Neuronal stem cell (in vitro differentiated cells): ENCODE measurements around the gene AUH.

Experiments used
- DNase-seq: peaks from one replicate; pipeline ENCODE4 v3.0.0-alpha.2; 2013; ENCODE audit warnings: low spot score
- H2AFZ ChIP-seq: one replicate; pipeline ENCODE4 v1.6.1; 2013; ENCODE audit warnings: mild to moderate bottlenecking, low read length, inconsistent platforms
- H2AK5ac ChIP-seq: 2 replicates; pipeline ENCODE4 v1.6.1; 2013; ENCODE audit warnings: low read depth, mild to moderate bottlenecking, inconsistent platforms, low read length, moderate library complexity, mixed read lengths
- H2BK120ac ChIP-seq: 2 replicates; pipeline ENCODE4 v1.6.1; 2013; ENCODE audit warnings: low read depth, mild to moderate bottlenecking, inconsistent platforms, low read length, moderate library complexity, mixed read lengths
- H2BK12ac ChIP-seq: one replicate; pipeline ENCODE4 v1.6.1; 2013; ENCODE audit warnings: low read length, inconsistent platforms
- H2BK15ac ChIP-seq: 2 replicates; pipeline ENCODE4 v1.6.1; 2013; ENCODE audit warnings: mild to moderate bottlenecking, low read length, inconsistent platforms, mixed read lengths
- H2BK5ac ChIP-seq: one replicate; pipeline ENCODE4 v1.6.1; 2013; ENCODE audit warnings: inconsistent platforms, mild to moderate bottlenecking, low read length, moderate library complexity
- H3K14ac ChIP-seq: one replicate; pipeline ENCODE4 v1.6.1; 2013; ENCODE audit warnings: low read length, inconsistent platforms
- H3K18ac ChIP-seq: 2 replicates; pipeline ENCODE4 v1.6.1; 2013; ENCODE audit warnings: low read length, inconsistent platforms
- H3K23ac ChIP-seq: 2 replicates; pipeline ENCODE4 v1.6.1; 2013; ENCODE audit warnings: low read depth, mild to moderate bottlenecking, mixed read lengths, low read length, inconsistent platforms; ENCODE audit not compliant: poor library complexity
- H3K27ac ChIP-seq: replicated peaks from 3 replicates; pipeline ENCODE4 v1.5.1; 2013; ENCODE audit warnings: low read length, inconsistent platforms
- H3K27me3 ChIP-seq, 3 experiments: 2 replicates each; pipeline ENCODE4 v1.6.1; 2013; ENCODE audit warnings: low read length in 3 of 3, mild to moderate bottlenecking in 2 of 3, inconsistent platforms in 1 of 3, low read depth in 1 of 3, mixed read lengths in 1 of 3, moderate library complexity in 1 of 3; ENCODE audit not compliant: control insufficient read depth in 3 of 3, insufficient read depth in 3 of 3
- H3K36me3 ChIP-seq, 2 donors: replicated peaks in 1 of 2; 2 replicates each; pipeline ENCODE4 v1.6.1; 2013; ENCODE audit warnings: low read length in 2 of 2; ENCODE audit not compliant: control insufficient read depth in 2 of 2, insufficient read depth in 2 of 2
- H3K4ac ChIP-seq: 2 replicates; pipeline ENCODE4 v1.6.1; 2013; ENCODE audit warnings: inconsistent platforms, mild to moderate bottlenecking, low read length, moderate library complexity
- H3K4me1 ChIP-seq, 2 donors: 1 replicate in 1 of 2; 2 replicates in 1 of 2; pipeline ENCODE4 v1.6.1; 2013; ENCODE audit warnings: low read length in 2 of 2, low read depth in 1 of 2; ENCODE audit not compliant: control insufficient read depth in 2 of 2, insufficient read depth in 1 of 2
- H3K4me2 ChIP-seq: one replicate; pipeline ENCODE4 v1.6.1; 2013; ENCODE audit warnings: mild to moderate bottlenecking, low read length, inconsistent platforms; ENCODE audit not compliant: insufficient read depth, poor library complexity, severe bottlenecking
- H3K4me3 ChIP-seq, 2 donors: 2 replicates each; pipeline ENCODE4 v1.5.1; 2013; ENCODE audit warnings: low read length in 2 of 2, mild to moderate bottlenecking in 2 of 2, inconsistent platforms in 1 of 2, moderate library complexity in 1 of 2
- H3K79me1 ChIP-seq: one replicate; pipeline ENCODE4 v1.6.1; 2013; ENCODE audit warnings: low read depth, mild to moderate bottlenecking, inconsistent platforms, low read length, moderate library complexity
- H3K9ac ChIP-seq: one replicate; pipeline ENCODE4 v1.6.1; 2013; ENCODE audit warnings: mild to moderate bottlenecking, low read depth, low read length, inconsistent platforms; ENCODE audit not compliant: poor library complexity
- H3K9me3 ChIP-seq, 2 donors: replicated peaks in 1 of 2; 2 replicates each; pipeline versions ENCODE3 to v1.6.1; 2013; ENCODE audit warnings: low read length in 2 of 2, mild to moderate bottlenecking in 2 of 2, inconsistent platforms in 1 of 2, low read depth in 1 of 2, mixed read lengths in 1 of 2, moderate library complexity in 1 of 2; ENCODE audit not compliant: control insufficient read depth in 2 of 2, insufficient read depth in 1 of 2
- H4K8ac ChIP-seq: one replicate; pipeline ENCODE4 v1.6.1; 2013; ENCODE audit warnings: low read depth, mild to moderate bottlenecking, inconsistent platforms, low read length, moderate library complexity
- H4K91ac ChIP-seq: one replicate; pipeline ENCODE4 v1.6.1; 2013; ENCODE audit warnings: low read length, low read depth, mild to moderate bottlenecking, inconsistent platforms; ENCODE audit not compliant: poor library complexity
- WGBS, 2 donors: extraction: QIAGEN DNeasy Blood & Tissue Kit; methylation state at CpG; one replicate each; pipeline ENCODE4 v1.1.7; 2013; ENCODE audit warnings: missing lambda C conversion rate in 2 of 2, mixed read lengths in 1 of 2; ENCODE audit not compliant: insufficient read length in 2 of 2, insufficient replicate concordance in 1 of 2; ENCODE audit errors: extremely low coverage in 2 of 2; 5-methylcytosine and 5-hydroxymethylcytosine counted together

The AUH gene

GRCh38 chr9:91275655-91276054, 86.1 kb downstream of the AUH start:
- Histone ChIP-seq H3K9ac (no peak overlapping the region), H3K18ac (no peak overlapping the region), H3K23ac (no peak overlapping the region), H4K91ac (no peak overlapping the region), H2BK120ac (no peak overlapping the region), H3K9me3 (peaks cover 0 to 2% of the 10 kb centered on the region in 2 donors), H2BK5ac (no peak overlapping the region), H3K36me3 (no peaks in the 10 kb centered on the region), H3K4me3 (no peak overlapping the region), H3K4me1 (no peaks in the 10 kb centered on the region), H2AFZ (no peak overlapping the region), H3K27ac (no peak overlapping the region), H2BK12ac (no peak overlapping the region), H4K8ac (no peak overlapping the region), H3K79me1 (no peaks in the 10 kb centered on the region), H3K27me3 (no peaks in the 10 kb centered on the region), H2AK5ac (no peak overlapping the region), H3K4me2 (no peak overlapping the region), H3K14ac (no peak overlapping the region), H2BK15ac (no peak overlapping the region), H3K4ac (no peak overlapping the region)
- DNase-seq = no peak
- WGBS, 2 donors = no CpG with 5 or more reads among the region's 1 CpG

- Histone ChIP-seq H3K14ac (no peak overlapping the region), H3K79me1 (no peaks in the 10 kb centered on the region), H3K23ac (no peak overlapping the region), H3K9ac (no peak overlapping the region), H3K4me2 (no peak overlapping the region), H3K27ac (no peak overlapping the region), H3K27me3 (no peaks in the 10 kb centered on the region), H3K4me3 (no peak overlapping the region), H3K18ac (no peak overlapping the region), H3K9me3 (peaks cover 0 to 2% of the 10 kb centered on the region in 2 donors), H2BK120ac (no peak overlapping the region), H2AFZ (no peak overlapping the region), H2BK12ac (no peak overlapping the region), H2AK5ac (no peak overlapping the region), H2BK5ac (no peak overlapping the region), H4K8ac (no peak overlapping the region), H3K4ac (no peak overlapping the region), H3K36me3 (no peaks in the 10 kb centered on the region), H3K4me1 (no peaks in the 10 kb centered on the region), H2BK15ac (no peak overlapping the region), H4K91ac (no peak overlapping the region)
- DNase-seq = no peak
- WGBS, 2 donors = no CpG with 5 or more reads among the region's 2 CpGs
These were observed 86.7 kb downstream of the AUH start for GRCh38 chr9:91274949-91275492.

GRCh38 chr9:91273853-91274552, 87.7 kb downstream of the AUH start:
- H4K8ac ChIP-seq = no peak overlapping the region
- WGBS, 2 donors = no CpG with 5 or more reads among the region's 2 CpGs
- H3K9me3 ChIP-seq = peaks cover 0 to 2% of the 10 kb centered on the region in 2 donors
- H4K91ac ChIP-seq = no peak overlapping the region
- DNase-seq = no peak
- H3K27ac ChIP-seq = no peak overlapping the region
- H3K14ac ChIP-seq = no peak overlapping the region
- H3K4me3 ChIP-seq = no peak overlapping the region
- no peak overlapping the region for H2AFZ ChIP-seq
- no peak overlapping the region for H2BK12ac ChIP-seq
- no peaks in the 10 kb centered on the region for H3K79me1 ChIP-seq
- H3K4ac ChIP-seq = no peak overlapping the region
- no peak overlapping the region for H3K23ac ChIP-seq
- H3K18ac ChIP-seq = no peak overlapping the region
- no peaks in the 10 kb centered on the region for H3K4me1 ChIP-seq
- no peaks in the 10 kb centered on the region for H3K27me3 ChIP-seq
- H2BK15ac ChIP-seq = no peak overlapping the region
- H2BK120ac ChIP-seq = no peak overlapping the region
- no peak overlapping the region for H2BK5ac ChIP-seq
- H2AK5ac ChIP-seq = no peak overlapping the region
- H3K9ac ChIP-seq = no peak overlapping the region
- H3K4me2 ChIP-seq = no peak overlapping the region
- no peaks in the 10 kb centered on the region for H3K36me3 ChIP-seq

GRCh38 chr9:91271156-91271555, 90.6 kb downstream of the AUH start:
- Histone ChIP-seq H3K27ac (no peak overlapping the region), H3K9ac (no peak overlapping the region)
- WGBS, 2 donors = no CpG with 5 or more reads among the region's 2 CpGs

More at GRCh38 chr9:91271156-91271555, 90.6 kb downstream of the AUH start:
- H3K4me3 ChIP-seq = no peak overlapping the region
- no peak overlapping the region for H2BK5ac ChIP-seq
- H4K8ac ChIP-seq = no peak overlapping the region
- no peaks in the 10 kb centered on the region for H3K79me1 ChIP-seq
- no peak overlapping the region for H2AK5ac ChIP-seq
- no peak overlapping the region for H3K4me2 ChIP-seq
- H3K4me1 ChIP-seq = no peaks in the 10 kb centered on the region
- no peak overlapping the region for H4K91ac ChIP-seq
- H3K18ac ChIP-seq = no peak overlapping the region
- no peak overlapping the region for H3K23ac ChIP-seq
- no peak for DNase-seq
- H2BK12ac ChIP-seq = no peak overlapping the region
- H2BK120ac ChIP-seq = no peak overlapping the region
- H2BK15ac ChIP-seq = no peak overlapping the region
- H2AFZ ChIP-seq = no peak overlapping the region
- H3K36me3 ChIP-seq = no peaks in the 10 kb centered on the region
- H3K14ac ChIP-seq = no peak overlapping the region
- H3K9me3 ChIP-seq = no peaks in the 10 kb centered on the region
- H3K27me3 ChIP-seq = no peaks in the 10 kb centered on the region
- no peak overlapping the region for H3K4ac ChIP-seq
